ENCODE data around the gene MTUS2.

Gene MTUS2

DNA sequence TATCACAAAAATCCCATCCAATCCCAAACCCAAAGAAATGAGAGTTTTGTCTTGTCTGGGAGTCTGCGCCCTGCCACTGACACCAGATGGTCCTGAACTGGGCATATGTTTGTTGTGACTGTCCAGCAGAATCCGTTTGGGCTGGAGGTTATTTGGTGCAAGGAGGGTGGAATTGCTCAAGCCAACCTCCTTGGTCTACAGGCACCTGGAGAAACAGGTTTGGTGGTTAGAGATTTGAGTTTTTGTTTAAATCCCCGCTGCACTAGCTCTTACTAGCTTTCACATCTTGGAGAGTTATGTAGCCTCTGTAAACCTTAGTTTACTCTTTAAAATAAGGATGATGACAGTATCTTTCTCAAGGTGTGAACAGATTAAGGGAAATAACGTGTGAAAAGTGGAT, 673.7 kb downstream of the MTUS2 start:
- TF ChIP-seq CTCF (conservative IDR thresholded peaks at IDR 0.05), result no peak
- H3K27ac ChIP-seq, result no peak overlapping the region

DNA sequence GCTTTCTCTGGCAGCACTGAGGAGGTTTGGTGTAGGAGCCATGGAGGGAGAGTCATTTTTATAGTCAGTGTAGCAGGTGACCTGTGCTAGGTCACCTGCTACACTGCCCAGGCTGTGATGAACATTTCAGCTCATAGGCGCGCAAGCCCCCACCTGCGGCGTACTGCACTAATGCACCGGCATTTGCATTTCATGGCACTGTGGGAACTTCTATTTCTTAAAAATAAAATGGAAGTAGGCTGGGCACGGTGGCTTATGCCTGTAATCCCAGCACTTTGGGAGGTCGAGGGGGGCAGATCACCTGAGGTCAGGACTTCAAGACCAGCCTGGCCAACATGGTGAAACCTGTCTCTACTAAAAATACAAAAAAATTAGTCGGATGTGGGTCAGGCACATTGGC, 674.4 kb downstream of the MTUS2 start:
- H3K27ac ChIP-seq, result no peak overlapping the region
- TF ChIP-seq CTCF (conservative IDR thresholded peaks at IDR 0.05), result no peak

- no peak overlapping the region for H3K27ac ChIP-seq
- no peak for TF ChIP-seq CTCF (conservative IDR thresholded peaks at IDR 0.05)
Measured at GRCh38 chr13:29496241-29496712, 676.1 kb downstream of the MTUS2 start.

DNA sequence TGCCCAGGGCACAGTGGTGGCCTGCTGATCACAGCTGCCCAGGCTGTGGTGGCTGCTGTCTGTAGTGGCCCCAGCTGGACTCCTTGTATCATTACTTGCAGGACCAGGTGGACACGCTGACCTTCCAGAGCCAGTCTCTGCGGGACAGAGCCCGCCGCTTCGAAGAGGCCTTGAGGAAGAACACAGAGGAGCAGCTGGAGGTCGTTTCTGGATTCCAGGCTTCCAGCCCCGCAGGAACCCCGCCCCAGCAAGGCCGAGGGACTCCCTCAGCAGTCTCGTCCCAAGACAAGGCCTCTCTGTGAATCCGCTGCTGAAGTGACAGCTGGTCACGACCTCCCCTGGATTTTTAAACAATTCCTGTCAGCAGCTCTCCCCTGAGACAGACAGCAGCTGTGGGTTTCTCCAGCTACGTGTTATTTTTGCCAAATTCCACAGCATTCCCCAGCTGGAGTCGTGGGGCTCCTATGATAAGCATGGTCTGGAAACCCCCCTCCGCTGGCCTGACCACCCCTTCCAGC, 677.1 kb downstream of the MTUS2 start:
- TF ChIP-seq CTCF (conservative IDR thresholded peaks at IDR 0.05), result no peak
- no peak overlapping the region for H3K27ac ChIP-seq

GRCh38 chr13:29498426-29499040, 678.4 kb downstream of the MTUS2 start:
- no peak overlapping the region for H3K27ac ChIP-seq
- TF ChIP-seq CTCF (conservative IDR thresholded peaks at IDR 0.05), result no peak

- no peak overlapping the region for H3K27ac ChIP-seq
- TF ChIP-seq CTCF (conservative IDR thresholded peaks at IDR 0.05), result no peak
Measured at GRCh38 chr13:29499506-29500165, 679.5 kb downstream of the MTUS2 start.

GRCh38 chr13:29500386-29500785, 680.2 kb downstream of the MTUS2 start:
- H3K27ac ChIP-seq, result no peak overlapping the region
- no peak for TF ChIP-seq CTCF (conservative IDR thresholded peaks at IDR 0.05)
